Liver (tissue), 9 donors: Measurements from ENCODE around the gene SPAG4. TPM values are rescaled to one million over a fixed set of nuclear protein-coding genes. Genes with fewer than 3 reads are reported as not detected.

ENCODE experiments used
- DNase-seq: peaks from one replicate; pipeline ENCODE4 v3.0.0-alpha.2; 2017; ENCODE audit warnings: low spot score
- H3K27ac ChIP-seq, 2 donors: one replicate each; pipeline ENCODE4 v1.7.0; 2013; ENCODE audit warnings: inconsistent platforms in 2 of 2, low read length in 2 of 2, control low read depth in 1 of 2, low read depth in 1 of 2, mild to moderate bottlenecking in 1 of 2
- H3K27me3 ChIP-seq, 4 donors: one replicate each; pipeline versions ENCODE4 v1.6.1 to v1.7.0; 2013; ENCODE audit warnings: low read length in 3 of 4, inconsistent platforms in 1 of 4, mild to moderate bottlenecking in 1 of 4, moderate library complexity in 1 of 4; ENCODE audit not compliant: control insufficient read depth in 4 of 4, insufficient read depth in 4 of 4
- H3K36me3 ChIP-seq, 4 donors: one replicate each; pipeline versions ENCODE4 v1.6.1 to v1.7.0; 2013; ENCODE audit warnings: low read length in 3 of 4, mild to moderate bottlenecking in 3 of 4, low read depth in 1 of 4, moderate library complexity in 1 of 4; ENCODE audit not compliant: control insufficient read depth in 4 of 4, insufficient read depth in 3 of 4
- H3K4me1 ChIP-seq, 4 donors: one replicate each; pipeline versions ENCODE4 v1.6.1 to v1.7.0; 2013; ENCODE audit warnings: low read length in 3 of 4, mild to moderate bottlenecking in 3 of 4, moderate library complexity in 1 of 4; ENCODE audit not compliant: control insufficient read depth in 4 of 4, insufficient read depth in 4 of 4
- H3K4me3 ChIP-seq, 3 donors: one replicate each; pipeline versions ENCODE4 v1.6.1 to v1.7.0; 2013; ENCODE audit warnings: low read length in 3 of 3, control low read depth in 1 of 3, low read depth in 1 of 3, mild to moderate bottlenecking in 1 of 3
- H3K9ac ChIP-seq, 2 donors: one replicate each; pipeline ENCODE4 v1.7.0; 2013; ENCODE audit warnings: low read length in 2 of 2, mild to moderate bottlenecking in 2 of 2, moderate library complexity in 2 of 2, control low read depth in 1 of 2, low read depth in 1 of 2
- H3K9me3 ChIP-seq, 4 donors: one replicate each; pipeline versions ENCODE4 v1.6.1 to v1.7.0; 2013; ENCODE audit warnings: low read length in 3 of 4; ENCODE audit not compliant: control insufficient read depth in 4 of 4
- EGR1 ChIP-seq, 2 donors: IDR thresholded peaks; 2 replicates each; pipeline ENCODE4 v1.6.1; 2016 to 2018; ENCODE audit warnings: antibody characterized with exemption in 2 of 2, low read depth in 2 of 2
- FOXA1 ChIP-seq: IDR thresholded peaks from 2 replicates; pipeline ENCODE4 v1.6.1; 2016; ENCODE audit warnings: antibody characterized with exemption
- FOXA2 ChIP-seq: IDR thresholded peaks from 2 replicates; pipeline ENCODE4 v1.6.1; 2016; ENCODE audit warnings: antibody characterized with exemption
- GABPA ChIP-seq, 2 donors: IDR thresholded peaks in 1 of 2; conservative IDR thresholded peaks in 1 of 2; 2 replicates each; pipeline ENCODE4 v1.6.1; 2016; ENCODE audit warnings: antibody characterized with exemption in 2 of 2, mild to moderate bottlenecking in 1 of 2, moderate library complexity in 1 of 2
- HNF4A ChIP-seq, 2 donors: conservative IDR thresholded peaks; 2 replicates each; pipeline ENCODE4 v1.6.1; 2016; ENCODE audit warnings: antibody characterized with exemption in 2 of 2, mild to moderate bottlenecking in 2 of 2
- HNF4G ChIP-seq: IDR thresholded peaks from 2 replicates; pipeline ENCODE4 v1.6.1; 2016; ENCODE audit warnings: antibody characterized with exemption
- JUND ChIP-seq, 2 donors: IDR thresholded peaks; 2 replicates each; pipeline ENCODE4 v1.6.1; 2016; ENCODE audit warnings: antibody characterized with exemption in 2 of 2
- NR2F2 ChIP-seq: IDR thresholded peaks from 2 replicates; pipeline ENCODE4 v1.6.1; 2016; ENCODE audit warnings: antibody characterized with exemption
- RAD21 ChIP-seq, 2 donors: IDR thresholded peaks; 2 replicates each; pipeline ENCODE4 v1.6.1; 2016; ENCODE audit warnings: antibody characterized with exemption in 2 of 2, mild to moderate bottlenecking in 2 of 2
- RXRA ChIP-seq, 2 donors: IDR thresholded peaks; 2 replicates each; pipeline ENCODE4 v1.6.1; 2017 to 2018; ENCODE audit warnings: antibody characterized with exemption in 2 of 2, mild to moderate bottlenecking in 1 of 2
- SP1 ChIP-seq: IDR thresholded peaks from 2 replicates; pipeline ENCODE4 v1.6.1; 2018; ENCODE audit warnings: antibody characterized with exemption, mild to moderate bottlenecking
- ZBTB33 ChIP-seq: IDR thresholded peaks from 2 replicates; pipeline ENCODE4 v1.6.1; 2016; ENCODE audit warnings: antibody characterized with exemption
- WGBS: extraction: QIAGEN DNeasy Blood & Tissue Kit; methylation state at CpG from one replicate; pipeline ENCODE4 v1.1.7; 2013; 5-methylcytosine and 5-hydroxymethylcytosine counted together
- polyA plus RNA-seq, 2 donors: library from polyadenylated mRNA; stranded (reverse) in 1 of 2; unstranded in 1 of 2; fragments of 200-250 nt in 1 of 2; fragments of >200 nt in 1 of 2; fragmentation: Nextera tagmentation in 1 of 2; extraction: Ambion mirVana in 1 of 2; gene quantifications; one replicate each; pipeline versions ENCODE4 v1.2.1 to v1.2.3, GENCODE V29; 2013 to 2015
- total RNA-seq, 2 donors: library from RNA; depleted of rRNA; stranded (reverse); fragments of >200 nt; gene quantifications; one replicate each; pipeline ENCODE4 v1.2.3, GENCODE V29; 2014
- TF ChIP-seq, protein P1 (sequence below): IDR thresholded peaks from 2 replicates; pipeline ENCODE4 v1.6.1; 2016; ENCODE audit warnings: antibody characterized with exemption
- TF ChIP-seq, protein P2 (sequence below): fragments of 150-350 bp; IDR thresholded peaks from 2 replicates; pipeline ENCODE4 v1.5.1; 2017; ENCODE audit warnings: improper control_type of control experiment, low read depth, low read length; ENCODE audit not compliant: missing input control
- TF ChIP-seq, protein P3 (sequence below): IDR thresholded peaks from 2 replicates; pipeline ENCODE4 v1.6.1; 2016; ENCODE audit warnings: antibody characterized with exemption, mild to moderate bottlenecking
- TF ChIP-seq, protein P4 (sequence below): IDR thresholded peaks from 2 replicates; pipeline ENCODE4 v1.6.1; 2016; ENCODE audit warnings: antibody characterized with exemption
- donor health status: healthy.
- donor health status: healthy.
- donor health status: healthy.
- donor health status: healthy.
- donor health status: healthy.

The SPAG4 gene
- total and polyA plus RNA-seq, 4 donors = 2.1 to 4.6 (median 3.4) TPM

GRCh38 chr20:35629427-35630145 lies 14.0 kb downstream of the SPAG4 start:
- peaks cover 10 to 57% (median 35%) of the 10 kb centered on the region in 4 donors for H3K36me3 ChIP-seq
- H3K9me3 ChIP-seq = no peaks in the 10 kb centered on the region
- no peak for DNase-seq
- no peak overlapping the region for H3K27ac ChIP-seq
- H3K4me1 ChIP-seq = peaks cover 0 to 4% (median 4%) of the 10 kb centered on the region in 4 donors
- H3K27me3 ChIP-seq = no peaks in the 10 kb centered on the region
- TF ChIP-seq EGR1 (IDR thresholded peaks at IDR 0.05; ENCODE audit: low read depth in 2 of 2) (no peak), SP1 (no peak), FOXA1 (peak; percentile 13), HNF4A (conservative IDR thresholded peaks at IDR 0.05) (peak; percentile 15 to 24), JUND (IDR thresholded peaks at IDR 0.05) (peak in 1 of 2 donors; percentile 14), RAD21 (IDR thresholded peaks at IDR 0.05) (no peak), FOXA2 (peak; percentile 20), RXRA (IDR thresholded peaks at IDR 0.05) (no peak)
- TF ChIP-seq, protein P1, sequence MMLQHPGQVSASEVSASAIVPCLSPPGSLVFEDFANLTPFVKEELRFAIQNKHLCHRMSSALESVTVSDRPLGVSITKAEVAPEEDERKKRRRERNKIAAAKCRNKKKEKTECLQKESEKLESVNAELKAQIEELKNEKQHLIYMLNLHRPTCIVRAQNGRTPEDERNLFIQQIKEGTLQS = no peak
- H3K9ac ChIP-seq = no peak overlapping the region
- no peak overlapping the region for H3K4me3 ChIP-seq
- 90% methylated on average over 12 of the region's 12 CpGs for WGBS

- Histone ChIP-seq H3K9me3 (no peaks in the 10 kb centered on the region), H3K9ac (no peak overlapping the region), H3K27me3 (no peaks in the 10 kb centered on the region), H3K36me3 (peaks cover 9 to 54% (median 33%) of the 10 kb centered on the region in 4 donors), H3K4me1 (peaks cover 0 to 5% (median 4%) of the 10 kb centered on the region in 4 donors), H3K4me3 (no peak overlapping the region), H3K27ac (no peak overlapping the region)
- DNase-seq = no peak
- TF ChIP-seq ZBTB33 (no peak), EGR1 (IDR thresholded peaks at IDR 0.05; ENCODE audit: low read depth in 2 of 2) (no peak)
- TF ChIP-seq, protein P2, sequence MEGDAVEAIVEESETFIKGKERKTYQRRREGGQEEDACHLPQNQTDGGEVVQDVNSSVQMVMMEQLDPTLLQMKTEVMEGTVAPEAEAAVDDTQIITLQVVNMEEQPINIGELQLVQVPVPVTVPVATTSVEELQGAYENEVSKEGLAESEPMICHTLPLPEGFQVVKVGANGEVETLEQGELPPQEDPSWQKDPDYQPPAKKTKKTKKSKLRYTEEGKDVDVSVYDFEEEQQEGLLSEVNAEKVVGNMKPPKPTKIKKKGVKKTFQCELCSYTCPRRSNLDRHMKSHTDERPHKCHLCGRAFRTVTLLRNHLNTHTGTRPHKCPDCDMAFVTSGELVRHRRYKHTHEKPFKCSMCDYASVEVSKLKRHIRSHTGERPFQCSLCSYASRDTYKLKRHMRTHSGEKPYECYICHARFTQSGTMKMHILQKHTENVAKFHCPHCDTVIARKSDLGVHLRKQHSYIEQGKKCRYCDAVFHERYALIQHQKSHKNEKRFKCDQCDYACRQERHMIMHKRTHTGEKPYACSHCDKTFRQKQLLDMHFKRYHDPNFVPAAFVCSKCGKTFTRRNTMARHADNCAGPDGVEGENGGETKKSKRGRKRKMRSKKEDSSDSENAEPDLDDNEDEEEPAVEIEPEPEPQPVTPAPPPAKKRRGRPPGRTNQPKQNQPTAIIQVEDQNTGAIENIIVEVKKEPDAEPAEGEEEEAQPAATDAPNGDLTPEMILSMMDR = no peak
- WGBS = 97% methylated on average over 4 of the region's 4 CpGs
Observed at GRCh38 chr20:35630636-35631035, 15.0 kb downstream of the SPAG4 start.

- Histone ChIP-seq H3K27ac (no peak overlapping the region), H3K9me3 (no peaks in the 10 kb centered on the region), H3K27me3 (no peaks in the 10 kb centered on the region), H3K9ac (no peak overlapping the region), H3K4me3 (no peak overlapping the region), H3K4me1 (peaks cover 0 to 18% (median 9%) of the 10 kb centered on the region in 4 donors), H3K36me3 (peaks cover 4 to 34% (median 21%) of the 10 kb centered on the region in 4 donors)
- DNase-seq = no peak
- WGBS = 91% methylated on average over 13 of the region's 13 CpGs
- TF ChIP-seq ZBTB33 = no peak
- TF ChIP-seq FOXA2 = no peak
- no peak for TF ChIP-seq HNF4G
- TF ChIP-seq FOXA1 = no peak
- no peak for TF ChIP-seq HNF4A (conservative IDR thresholded peaks at IDR 0.05)
- no peak for TF ChIP-seq GABPA (IDR thresholded peaks at IDR 0.05 in 1 of 2, conservative IDR thresholded peaks at IDR 0.05 in 1 of 2)
- TF ChIP-seq NR2F2 = no peak
- no peak for TF ChIP-seq EGR1 (IDR thresholded peaks at IDR 0.05; ENCODE audit: low read depth in 2 of 2)
- TF ChIP-seq, protein P3, sequence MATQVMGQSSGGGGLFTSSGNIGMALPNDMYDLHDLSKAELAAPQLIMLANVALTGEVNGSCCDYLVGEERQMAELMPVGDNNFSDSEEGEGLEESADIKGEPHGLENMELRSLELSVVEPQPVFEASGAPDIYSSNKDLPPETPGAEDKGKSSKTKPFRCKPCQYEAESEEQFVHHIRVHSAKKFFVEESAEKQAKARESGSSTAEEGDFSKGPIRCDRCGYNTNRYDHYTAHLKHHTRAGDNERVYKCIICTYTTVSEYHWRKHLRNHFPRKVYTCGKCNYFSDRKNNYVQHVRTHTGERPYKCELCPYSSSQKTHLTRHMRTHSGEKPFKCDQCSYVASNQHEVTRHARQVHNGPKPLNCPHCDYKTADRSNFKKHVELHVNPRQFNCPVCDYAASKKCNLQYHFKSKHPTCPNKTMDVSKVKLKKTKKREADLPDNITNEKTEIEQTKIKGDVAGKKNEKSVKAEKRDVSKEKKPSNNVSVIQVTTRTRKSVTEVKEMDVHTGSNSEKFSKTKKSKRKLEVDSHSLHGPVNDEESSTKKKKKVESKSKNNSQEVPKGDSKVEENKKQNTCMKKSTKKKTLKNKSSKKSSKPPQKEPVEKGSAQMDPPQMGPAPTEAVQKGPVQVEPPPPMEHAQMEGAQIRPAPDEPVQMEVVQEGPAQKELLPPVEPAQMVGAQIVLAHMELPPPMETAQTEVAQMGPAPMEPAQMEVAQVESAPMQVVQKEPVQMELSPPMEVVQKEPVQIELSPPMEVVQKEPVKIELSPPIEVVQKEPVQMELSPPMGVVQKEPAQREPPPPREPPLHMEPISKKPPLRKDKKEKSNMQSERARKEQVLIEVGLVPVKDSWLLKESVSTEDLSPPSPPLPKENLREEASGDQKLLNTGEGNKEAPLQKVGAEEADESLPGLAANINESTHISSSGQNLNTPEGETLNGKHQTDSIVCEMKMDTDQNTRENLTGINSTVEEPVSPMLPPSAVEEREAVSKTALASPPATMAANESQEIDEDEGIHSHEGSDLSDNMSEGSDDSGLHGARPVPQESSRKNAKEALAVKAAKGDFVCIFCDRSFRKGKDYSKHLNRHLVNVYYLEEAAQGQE = no peak
- TF ChIP-seq, protein P4, sequence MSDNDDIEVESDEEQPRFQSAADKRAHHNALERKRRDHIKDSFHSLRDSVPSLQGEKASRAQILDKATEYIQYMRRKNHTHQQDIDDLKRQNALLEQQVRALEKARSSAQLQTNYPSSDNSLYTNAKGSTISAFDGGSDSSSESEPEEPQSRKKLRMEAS = no peak
Observed at GRCh38 chr20:35632539-35633115, 17.0 kb downstream of the SPAG4 start.
